Measurements from ENCODE around the gene TRIOBP. TPM values are rescaled to one million over a fixed set of nuclear protein-coding genes. Genes with fewer than 3 reads are reported as not detected.

Gene TRIOBP
- total and polyA plus RNA-seq, 2 of the 4 experiments (the other 2 are of a cell fraction): 46.4 to 69.8 TPM

DNA sequence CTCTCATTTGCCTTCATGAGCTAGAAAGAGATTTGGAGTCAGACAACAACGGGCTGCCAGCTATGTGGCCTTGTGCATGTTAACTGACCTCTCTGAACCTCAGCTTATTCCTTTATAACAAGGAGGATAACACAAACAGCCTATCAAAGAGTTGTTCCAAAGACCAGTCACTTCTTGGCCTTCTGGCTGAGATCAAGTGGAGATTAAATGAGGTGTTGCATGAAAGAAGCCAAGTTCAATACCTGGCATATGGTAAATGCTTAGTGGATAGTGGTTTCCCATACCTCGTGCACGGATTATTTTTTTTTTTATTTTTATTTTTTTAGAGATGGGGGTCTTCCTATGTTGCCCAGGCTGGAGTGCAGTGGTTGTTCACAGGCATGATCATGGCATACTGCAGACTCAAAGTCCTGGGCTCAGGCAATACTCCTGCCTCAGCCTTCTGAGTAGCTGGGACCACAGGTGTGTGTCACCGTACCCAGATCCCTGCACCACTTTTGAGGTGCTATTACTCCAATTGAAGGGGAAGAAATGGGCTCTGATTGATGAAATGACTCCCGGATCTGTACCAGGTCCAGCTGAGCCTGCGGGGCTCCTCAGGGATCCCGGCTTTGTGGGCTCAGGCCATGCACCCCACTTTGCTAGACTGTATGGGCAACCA, 16.5 kb upstream of the TRIOBP start:
- DNase-seq (peak; percentile 23), ATAC-seq (ENCODE audit: low read depth) (peak; percentile 1)
- Histone ChIP-seq H3K9me3 (ENCODE audit: control insufficient read depth, insufficient read depth, low read length) (no peaks in the 10 kb centered on the region), H3K4me3 (ENCODE audit: insufficient read depth, low read depth, low read length) (no peak overlapping the region), H3K56ac (ENCODE audit: extremely low read depth, insufficient read depth, low read length) (no peak overlapping the region), H4K8ac (ENCODE audit: low read depth in 2 of 2, low read length in 2 of 2) (peak overlapping the region in 1 of 2 experiments; percentile 44; a peak in 1 of 4 replicates), H2AK9ac (replicated peaks; ENCODE audit: low read depth, low read length, poor library complexity) (peak overlapping the region; percentile 80), H3K9ac (ENCODE audit: low read depth, low read length) (no peak overlapping the region), H3K4ac (ENCODE audit: low read depth, low read length) (no peak overlapping the region), H3K4me2 (ENCODE audit: low read depth, low read length) (no peak overlapping the region), H3K14ac (replicated peaks; ENCODE audit: low read depth, low read length) (no peak overlapping the region), H3K23ac (ENCODE audit: low read depth, low read length) (peak overlapping the region; percentile 10; the same call in 1 of the 2 replicates), H3K9me1 (ENCODE audit: insufficient read depth, low read length) (no peaks in the 10 kb centered on the region), H3K18ac (ENCODE audit: low read depth, low read length) (no peak overlapping the region), H4K5ac (ENCODE audit: low read depth, low read length) (no peak overlapping the region), H2BK120ac (ENCODE audit: low read depth, low read length) (no peak overlapping the region), H3K36me3 (ENCODE audit: control insufficient read depth, insufficient read depth, low read length) (peaks cover 28% of the 10 kb centered on the region), H3K4me1 (ENCODE audit: control insufficient read depth, insufficient read depth, low read length) (peaks cover 16% of the 10 kb centered on the region), H2BK20ac (ENCODE audit: low read depth, low read length) (no peak overlapping the region), H3K27ac (ENCODE audit: insufficient read depth, low read length) (peak overlapping the region; percentile 8; the same call in 1 of the 2 replicates), H2BK5ac (ENCODE audit: low read depth, low read length, poor library complexity, severe bottlenecking) (peak overlapping the region; percentile 3), H4K20me1 (ENCODE audit: insufficient read depth, low read length) (peaks cover 63% of the 10 kb centered on the region), H2BK15ac (ENCODE audit: low read depth, low read length) (no peak overlapping the region), H2AFZ (replicated peaks; ENCODE audit: low read length, poor library complexity) (peak overlapping the region; percentile 12), H3K79me1 (ENCODE audit: low read depth in 1 of 2, low read length in 2 of 2) (peaks cover 8 to 39% of the 10 kb centered on the region in 2 experiments; a peak in 3 of 4 replicates), H2AK5ac (ENCODE audit: low read depth, low read length) (no peak overlapping the region), H3K27me3 (ENCODE audit: control insufficient read depth, insufficient read depth, low read length) (no peaks in the 10 kb centered on the region), H4K91ac (ENCODE audit: insufficient read depth, low read depth, low read length) (no peak overlapping the region)
- intact Hi-C loops (cut with micrococcal nuclease): loop anchor here (5.0 kb wide), 1 partner anchor 112 kb away; no protein-coding TSS in a partner anchor
- BruUV-seq (replicated peaks): no TSS peak
- WGBS, 2 experiments (ENCODE audit: extremely low coverage in 2 of 2, insufficient read length in 1 of 2): 53% methylated on average over 3 of the region's 7 CpGs; no CpG with 5 or more reads in 1 of the 2 experiments
- POLR2A ChIA-PET (ENCODE audit: unreplicated experiment): interaction anchor here (1.0 to 2.1 kb wide), 4 partner anchors 22 to 125 kb away, joined by 4 to 15 read pairs (median 8); partner anchors contain the start of genes PDXP and SH3BP1
- dilution Hi-C loops (cut with HindIII; ENCODE audit: low sequenced_read_pairs, unreplicated experiment): no loop called here
- CTCF ChIA-PET: interaction anchor here (0.6 to 2.0 kb wide), 4 partner anchors 13 to 886 kb away, joined by 3 to 24 read pairs (median 14); no protein-coding TSS in a partner anchor
- in situ Hi-C loops (cut with MboI; ENCODE audit: low sequenced_read_pairs): loop anchor here (5.0 kb wide), 1 partner anchor 33 kb away; no protein-coding TSS in a partner anchor
- no peak for TF ChIP-seq RCOR1 (IDR thresholded peaks at IDR 0.05; ENCODE audit: insufficient replicate concordance, low read length)
- peak; percentile 33; the same call in 1 of the 2 replicates for TF ChIP-seq POLR2A (IDR thresholded peaks at IDR 0.05; ENCODE audit: low read depth, low read length)

Measured in IMR-90 (cell line).